OCI-LY7 (cell line): ENCODE data around the gene MYRFL. TPM values are rescaled to one million over a fixed set of nuclear protein-coding genes. Genes with fewer than 3 reads are reported as not detected.

ENCODE experiments used
- BruUV-seq: library from RNA; stranded (reverse); fragments of 400-500 nt; replicated peaks from 2 replicates; lab custom pipeline; 2021; lab: Mats Ljungman, UMichigan
- CTCF ChIA-PET: fragments of 300-600 bp; sonication (Branson Sonifier 250); formaldehyde crosslinking; loops from one replicate; lab custom pipeline; 2022; ENCODE audit warnings: antibody characterized with exemption; ENCODE audit not compliant: unreplicated experiment; lab: Charles Lee
- POLR2A ChIA-PET: fragments of 300-600 bp; sonication (Branson Sonifier 250); formaldehyde crosslinking; loops from one replicate; lab custom pipeline; 2022; ENCODE audit warnings: antibody characterized with exemption; lab: Charles Lee
- DNase-seq: peaks from one replicate; pipeline ENCODE4 v3.0.0-alpha.2; 2015; ENCODE audit warnings: low spot score
- H2AFZ ChIP-seq: fragments of 200-600 bp; sonication (generic), shearing (Covaris generic); 2 replicates; pipeline ENCODE4 v1.6.1; 2014; ENCODE audit warnings: mild to moderate bottlenecking, antibody characterized with exemption, low read length, moderate library complexity
- H3K27ac ChIP-seq: fragments of 200-600 bp; sonication (generic); 2 replicates; pipeline ENCODE4 v1.5.1; 2014; ENCODE audit warnings: mixed run types, low read depth, mild to moderate bottlenecking, moderate library complexity, low read length, inconsistent platforms; ENCODE audit not compliant: poor library complexity, severe bottlenecking
- H3K36me3 ChIP-seq: fragments of 200-600 bp; sonication (generic); 2 replicates; pipeline ENCODE4 v1.6.1; 2014; ENCODE audit warnings: mild to moderate bottlenecking, antibody characterized with exemption, low read length, moderate library complexity, mixed read lengths; ENCODE audit not compliant: insufficient read depth
- H3K4me1 ChIP-seq: fragments of 200-600 bp; sonication (generic); 2 replicates; pipeline ENCODE4 v1.5.1; 2014; ENCODE audit warnings: mild to moderate bottlenecking, low read length; ENCODE audit not compliant: insufficient read depth, poor library complexity, severe bottlenecking
- H3K4me2 ChIP-seq: fragments of 200-600 bp; sonication (generic); 2 replicates; pipeline ENCODE4 v1.6.1; 2014; ENCODE audit warnings: mild to moderate bottlenecking, low read length
- H3K4me3 ChIP-seq: fragments of 200-600 bp; sonication (generic); 2 replicates; pipeline ENCODE4 v1.5.1; 2014; ENCODE audit warnings: mild to moderate bottlenecking, low read depth, low read length; ENCODE audit not compliant: poor library complexity, severe bottlenecking
- H3K79me2 ChIP-seq: fragments of 200-600 bp; sonication (generic); 2 replicates; pipeline ENCODE4 v1.6.1; 2016; ENCODE audit warnings: low read depth, mild to moderate bottlenecking, low read length, moderate library complexity, mixed read lengths; ENCODE audit not compliant: insufficient read depth
- H3K9me2 ChIP-seq: fragments of 200-600 bp; sonication (generic); 2 replicates; pipeline ENCODE4 v1.6.1; 2016; ENCODE audit warnings: mild to moderate bottlenecking, low read length, mixed read lengths; ENCODE audit not compliant: insufficient read depth
- H3K9me3 ChIP-seq: fragments of 200-600 bp; sonication (generic); 2 replicates; pipeline ENCODE4 v1.6.1; 2014; ENCODE audit warnings: mild to moderate bottlenecking, mixed run types, low read length, mixed read lengths
- H4K20me1 ChIP-seq: fragments of 200-600 bp; sonication (generic); 2 replicates; pipeline ENCODE4 v1.6.1; 2014; ENCODE audit warnings: mild to moderate bottlenecking, antibody characterized with exemption, low read length, moderate library complexity, mixed read lengths; ENCODE audit not compliant: insufficient read depth
- CTCF ChIP-seq: fragments of 200-600 bp; sonication (generic); conservative IDR thresholded peaks from 2 replicates; pipeline ENCODE4 v1.5.1; 2014; ENCODE audit warnings: mild to moderate bottlenecking, antibody characterized with exemption, low read length, moderate library complexity, mixed read lengths
- EZH2phosphoT487 ChIP-seq: fragments of 200-600 bp; sonication (generic); IDR thresholded peaks from 2 replicates; pipeline ENCODE4 v1.6.1; 2018; ENCODE audit warnings: low read depth, borderline replicate concordance, mild to moderate bottlenecking, mixed run types, antibody characterized with exemption, low read length, moderate library complexity, mixed read lengths
- intact Hi-C: fragments of 100-400 bp; cut with micrococcal nuclease; formaldehyde crosslinking; loops from one replicate; pipeline ENCODE4 v1.10.0; 2022; ENCODE audit not compliant: unreplicated experiment
- total RNA-seq, 2 experiments: library from RNA; depleted of rRNA in 1 of 2; stranded (reverse); fragments of >200 nt in 1 of 2; shearing (Covaris generic) in 1 of 2; gene quantifications; 2 replicates each; pipeline ENCODE4 v1.2.3, GENCODE V29; 2014 to 2022

Gene MYRFL
- total RNA-seq, 2 experiments from 2014 or later, result 0.41 TPM; not detected in 1

GRCh38 chr12:69834147-69834546 is 9.1 kb downstream of the MYRFL start:
- DNase-seq, result no peak
- POLR2A ChIA-PET, result interaction anchor here (0.7 kb wide), 2 partner anchors 40 to 75 kb away, joined by 4 to 7 read pairs; no protein-coding TSS in a partner anchor

GRCh38 chr12:69834576-69834975 is 9.5 kb downstream of the MYRFL start:
- H4K20me1 ChIP-seq, result no peaks in the 10 kb centered on the region
- intact Hi-C loops, result no loop called here
- H3K9me3 ChIP-seq, result no peaks in the 10 kb centered on the region
- H3K4me3 ChIP-seq, result no peak overlapping the region
- no TSS peak for BruUV-seq
- no peaks in the 10 kb centered on the region for H3K4me1 ChIP-seq
- no peaks in the 10 kb centered on the region for H3K79me2 ChIP-seq
- no peaks in the 10 kb centered on the region for H3K9me2 ChIP-seq
- POLR2A ChIA-PET, result no interaction called here
- TF ChIP-seq EZH2phosphoT487, result no peak
- TF ChIP-seq CTCF, result no peak
- no peak overlapping the region for H3K4me2 ChIP-seq
- no peak overlapping the region for H3K27ac ChIP-seq
- DNase-seq, result no peak
- no peaks in the 10 kb centered on the region for H3K36me3 ChIP-seq
- no peak overlapping the region for H2AFZ ChIP-seq
- CTCF ChIA-PET, result no interaction called here

More at GRCh38 chr12:69834147-69834546, 9.1 kb downstream of the MYRFL start:
- intact Hi-C loops, result no loop called here
- no peaks in the 10 kb centered on the region for H3K9me3 ChIP-seq
- no peak overlapping the region for H3K4me3 ChIP-seq
- H3K4me1 ChIP-seq, result no peaks in the 10 kb centered on the region
- no peak overlapping the region for H2AFZ ChIP-seq
- H3K27ac ChIP-seq, result no peak overlapping the region
- H3K79me2 ChIP-seq, result no peaks in the 10 kb centered on the region
- CTCF ChIA-PET, result no interaction called here
- BruUV-seq, result no TSS peak
- no peak overlapping the region for H3K4me2 ChIP-seq
- no peak for TF ChIP-seq CTCF
- no peak for TF ChIP-seq EZH2phosphoT487
- no peaks in the 10 kb centered on the region for H3K36me3 ChIP-seq
- no peaks in the 10 kb centered on the region for H3K9me2 ChIP-seq
- H4K20me1 ChIP-seq, result no peaks in the 10 kb centered on the region

- no peaks in the 10 kb centered on the region for H3K9me2 ChIP-seq
- ChIA-PET CTCF (no interaction called here), POLR2A (no interaction called here)
- no peaks in the 10 kb centered on the region for H3K36me3 ChIP-seq
- TF ChIP-seq EZH2phosphoT487 (no peak), CTCF (no peak)
- no peak overlapping the region for H2AFZ ChIP-seq
- no peak overlapping the region for H3K27ac ChIP-seq
- H3K9me3 ChIP-seq, result no peaks in the 10 kb centered on the region
- BruUV-seq, result no TSS peak
- no peak overlapping the region for H3K4me2 ChIP-seq
- no peaks in the 10 kb centered on the region for H3K4me1 ChIP-seq
- no peak overlapping the region for H3K4me3 ChIP-seq
- DNase-seq, result no peak
- intact Hi-C loops, result no loop called here
- H3K79me2 ChIP-seq, result no peaks in the 10 kb centered on the region
- no peaks in the 10 kb centered on the region for H4K20me1 ChIP-seq
Measured at GRCh38 chr12:69835081-69835480, 10.1 kb downstream of the MYRFL start.
